Upper lobe of left lung (tissue), 4 donors: ENCODE measurements around the gene ADAMTS17.
"Not testable (repeated sequence)": the region's sequence is repeated elsewhere in the genome, so short reads cannot be mapped to it uniquely, and the experiment has no call there.

ENCODE experiments used
- POLR2A ChIP-seq, 4 donors: fragments of 450-650 bp; IDR thresholded peaks; one replicate each; pipeline ENCODE4 v1.5.1; 2016 to 2017; ENCODE audit warnings: antibody characterized with exemption in 4 of 4, mild to moderate bottlenecking in 2 of 4
- TF ChIP-seq, protein P1 (sequence below), 6 experiments: fragments of 450-650 bp in 4 of 6; fragments of 200-600 bp in 2 of 6; sonication (generic) in 2 of 6; IDR thresholded peaks; one replicate each; pipeline ENCODE4 v1.5.1; 2016 to 2019; ENCODE audit warnings: antibody characterized with exemption in 6 of 6

DNA sequence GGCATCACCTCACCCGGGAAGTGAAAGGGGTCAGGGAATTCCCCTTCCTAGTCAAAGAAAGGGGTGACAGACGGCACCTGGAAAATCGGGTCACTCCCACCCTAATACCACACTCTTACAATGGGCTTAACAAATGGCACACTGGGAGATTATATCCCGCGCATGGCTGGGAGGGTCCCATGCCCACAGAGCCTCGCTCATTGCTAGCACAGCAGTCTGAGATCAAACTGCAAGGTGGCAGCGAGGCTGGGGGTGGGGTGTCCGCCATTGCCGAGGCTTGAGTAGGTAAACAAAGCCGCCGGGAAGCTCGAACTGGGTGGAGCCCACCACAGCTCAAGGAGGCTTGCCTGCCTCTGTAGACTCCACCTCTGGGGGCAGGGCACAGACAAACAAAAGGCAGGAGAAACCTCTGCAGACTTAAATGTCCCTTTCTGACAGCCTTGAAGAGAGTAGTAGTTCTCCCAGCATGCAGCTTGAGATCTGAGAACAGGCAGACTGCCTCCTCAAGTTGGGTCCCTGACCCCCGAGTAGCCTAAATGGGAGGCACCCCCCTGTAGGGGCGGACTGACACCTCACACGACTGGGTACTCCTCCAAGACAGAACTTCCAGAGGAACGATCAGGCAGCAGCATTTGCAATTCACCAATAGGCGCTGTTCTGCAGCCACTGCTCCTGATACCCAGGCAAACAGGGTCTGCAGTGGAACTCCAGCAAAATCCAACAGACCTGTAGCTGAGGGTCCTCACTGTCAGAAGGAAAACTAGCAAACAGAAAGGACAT is 257.5 kb downstream of the ADAMTS17 start:
- not testable (repeated sequence) for TF ChIP-seq POLR2A (IDR thresholded peaks at IDR 0.05)
- TF ChIP-seq, protein P1, sequence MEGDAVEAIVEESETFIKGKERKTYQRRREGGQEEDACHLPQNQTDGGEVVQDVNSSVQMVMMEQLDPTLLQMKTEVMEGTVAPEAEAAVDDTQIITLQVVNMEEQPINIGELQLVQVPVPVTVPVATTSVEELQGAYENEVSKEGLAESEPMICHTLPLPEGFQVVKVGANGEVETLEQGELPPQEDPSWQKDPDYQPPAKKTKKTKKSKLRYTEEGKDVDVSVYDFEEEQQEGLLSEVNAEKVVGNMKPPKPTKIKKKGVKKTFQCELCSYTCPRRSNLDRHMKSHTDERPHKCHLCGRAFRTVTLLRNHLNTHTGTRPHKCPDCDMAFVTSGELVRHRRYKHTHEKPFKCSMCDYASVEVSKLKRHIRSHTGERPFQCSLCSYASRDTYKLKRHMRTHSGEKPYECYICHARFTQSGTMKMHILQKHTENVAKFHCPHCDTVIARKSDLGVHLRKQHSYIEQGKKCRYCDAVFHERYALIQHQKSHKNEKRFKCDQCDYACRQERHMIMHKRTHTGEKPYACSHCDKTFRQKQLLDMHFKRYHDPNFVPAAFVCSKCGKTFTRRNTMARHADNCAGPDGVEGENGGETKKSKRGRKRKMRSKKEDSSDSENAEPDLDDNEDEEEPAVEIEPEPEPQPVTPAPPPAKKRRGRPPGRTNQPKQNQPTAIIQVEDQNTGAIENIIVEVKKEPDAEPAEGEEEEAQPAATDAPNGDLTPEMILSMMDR (IDR thresholded peaks at IDR 0.05) = not testable (repeated sequence)
